ENCODE data around the gene FOXD2.

The FOXD2 gene

GRCh38 chr1:47407481-47407880 lies 30.4 kb upstream of the FOXD2 start:
- Mint-ChIP-seq H3K9me3 (no peaks in the 10 kb centered on the region), H3K36me3 (ENCODE audit: low read depth) (no peaks in the 10 kb centered on the region), H3K4me3 (no peak overlapping the region), H3K27me3 (ENCODE audit: low read depth) (peaks cover 17% of the 10 kb centered on the region), H3K27ac (no peak overlapping the region), H3K4me1 (ENCODE audit: low read depth) (no peaks in the 10 kb centered on the region)
- no peak for DNase-seq (ENCODE audit: low spot score)

- Mint-ChIP-seq H3K27ac (no peak overlapping the region), H3K9me3 (no peaks in the 10 kb centered on the region), H3K36me3 (ENCODE audit: low read depth) (no peaks in the 10 kb centered on the region), H3K4me1 (ENCODE audit: low read depth) (no peaks in the 10 kb centered on the region), H3K4me3 (no peak overlapping the region), H3K27me3 (ENCODE audit: low read depth) (peaks cover 27% of the 10 kb centered on the region)
- DNase-seq (ENCODE audit: low spot score), result no peak
Measured at GRCh38 chr1:47409311-47410067, 28.4 kb upstream of the FOXD2 start.

DNA sequence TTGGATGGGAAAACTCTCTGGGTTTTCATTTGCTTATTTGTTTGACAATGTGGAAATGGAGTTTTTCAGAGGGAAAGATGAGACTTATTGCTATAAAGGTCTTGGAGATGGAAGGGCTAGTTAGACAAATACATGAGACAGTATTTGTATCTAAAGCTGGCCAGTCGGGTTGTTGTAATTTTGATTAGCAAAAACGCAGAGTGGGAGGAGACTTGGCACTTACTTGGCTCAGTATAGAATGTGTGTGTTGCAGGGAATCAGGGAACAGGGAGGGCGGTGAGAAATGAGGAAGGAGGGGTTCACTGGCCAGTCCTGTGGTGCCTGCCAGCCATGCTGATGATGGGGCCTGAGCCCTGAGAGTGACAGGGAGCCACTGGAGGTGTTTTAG lies 27.8 kb upstream of the FOXD2 start:
- Mint-ChIP-seq H3K4me1 (ENCODE audit: low read depth) (no peaks in the 10 kb centered on the region), H3K27ac (no peak overlapping the region), H3K4me3 (no peak overlapping the region), H3K9me3 (no peaks in the 10 kb centered on the region), H3K36me3 (ENCODE audit: low read depth) (no peaks in the 10 kb centered on the region), H3K27me3 (ENCODE audit: low read depth) (peaks cover 29% of the 10 kb centered on the region)
- DNase-seq (ENCODE audit: low spot score), result no peak

DNA sequence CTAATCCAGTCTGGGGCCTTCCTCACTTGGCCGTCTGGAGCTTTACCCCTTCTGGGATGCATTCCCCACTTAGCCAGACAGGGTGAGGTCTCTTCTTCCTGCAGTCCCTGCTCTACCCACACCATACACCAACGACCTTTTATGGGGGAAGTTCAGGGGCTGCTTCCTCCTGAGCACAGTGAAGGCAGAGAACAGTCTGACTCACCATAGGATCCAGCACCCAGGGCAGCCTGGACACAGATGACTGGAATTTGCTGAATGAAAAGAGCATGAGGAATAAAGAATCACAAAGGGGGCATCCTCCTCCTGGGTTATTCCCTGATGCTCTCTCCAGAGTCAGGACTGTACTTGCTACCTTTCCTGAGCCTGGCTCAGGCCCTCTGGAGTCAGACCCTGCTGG lies 26.4 kb upstream of the FOXD2 start:
- H3K4me1 Mint-ChIP-seq (ENCODE audit: low read depth), result no peaks in the 10 kb centered on the region
- no peak overlapping the region for H3K4me3 Mint-ChIP-seq
- H3K9me3 Mint-ChIP-seq, result no peaks in the 10 kb centered on the region
- no peaks in the 10 kb centered on the region for H3K36me3 Mint-ChIP-seq (ENCODE audit: low read depth)
- no peak for DNase-seq (ENCODE audit: low spot score)
- no peak overlapping the region for H3K27ac Mint-ChIP-seq
- H3K27me3 Mint-ChIP-seq (ENCODE audit: low read depth), result peaks cover 34% of the 10 kb centered on the region

- Mint-ChIP-seq H3K4me3 (no peak overlapping the region), H3K36me3 (ENCODE audit: low read depth) (no peaks in the 10 kb centered on the region), H3K9me3 (no peaks in the 10 kb centered on the region), H3K27me3 (ENCODE audit: low read depth) (peaks cover 40% of the 10 kb centered on the region), H3K27ac (no peak overlapping the region), H3K4me1 (ENCODE audit: low read depth) (peaks cover 2% of the 10 kb centered on the region)
- no peak for DNase-seq (ENCODE audit: low spot score)
Measured at GRCh38 chr1:47412437-47412836, 25.4 kb upstream of the FOXD2 start.

GRCh38 chr1:47415728-47416318 lies 22.0 kb upstream of the FOXD2 start, which contains the start of gene FOXE3:
TSS of gene FOXE3 (plus strand) at chr1:47416285. CDS start at chr1:47416316, 31 bp downstream.
- no peak for DNase-seq (ENCODE audit: low spot score)
- Mint-ChIP-seq H3K27me3 (ENCODE audit: low read depth) (peaks cover 61% of the 10 kb centered on the region), H3K27ac (no peak within 1 kb of the TSS), H3K4me3 (peak within 1 kb of the TSS; percentile 55), H3K4me1 (ENCODE audit: low read depth) (peaks cover 2% of the 10 kb centered on the region), H3K9me3 (no peaks in the 10 kb centered on the region), H3K36me3 (ENCODE audit: low read depth) (peaks cover 2% of the 10 kb centered on the region)

DNA sequence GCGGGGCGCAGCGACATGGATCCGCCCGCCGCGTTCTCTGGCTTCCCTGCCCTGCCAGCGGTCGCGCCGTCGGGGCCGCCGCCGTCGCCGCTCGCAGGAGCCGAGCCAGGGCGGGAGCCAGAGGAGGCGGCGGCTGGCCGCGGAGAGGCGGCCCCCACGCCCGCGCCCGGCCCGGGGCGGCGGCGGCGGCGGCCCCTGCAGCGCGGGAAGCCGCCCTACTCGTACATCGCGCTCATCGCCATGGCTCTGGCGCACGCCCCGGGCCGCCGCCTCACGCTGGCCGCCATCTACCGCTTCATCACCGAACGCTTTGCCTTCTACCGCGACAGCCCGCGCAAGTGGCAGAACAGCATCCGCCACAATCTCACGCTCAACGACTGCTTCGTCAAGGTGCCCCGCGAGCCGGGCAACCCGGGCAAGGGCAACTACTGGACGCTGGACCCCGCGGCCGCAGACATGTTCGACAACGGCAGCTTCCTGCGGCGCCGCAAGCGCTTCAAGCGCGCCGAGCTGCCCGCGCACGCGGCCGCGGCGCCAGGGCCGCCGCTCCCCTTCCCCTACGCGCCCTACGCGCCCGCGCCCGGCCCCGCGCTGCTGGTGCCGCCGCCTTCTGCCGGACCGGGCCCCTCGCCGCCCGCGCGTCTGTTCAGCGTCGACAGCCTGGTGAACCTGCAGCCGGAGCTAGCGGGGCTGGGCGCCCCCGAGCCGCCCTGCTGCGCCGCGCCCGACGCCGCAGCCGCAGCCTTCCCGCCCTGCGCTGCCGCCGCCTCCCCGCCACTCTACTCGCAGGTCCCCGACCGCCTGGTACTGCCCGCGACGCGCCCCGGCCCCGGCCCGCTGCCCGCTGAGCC lies 21.3 kb upstream of the FOXD2 start:
- no peak for DNase-seq (ENCODE audit: low spot score)
- Mint-ChIP-seq H3K9me3 (no peaks in the 10 kb centered on the region), H3K4me3 (peak overlapping the region; percentile 55), H3K36me3 (ENCODE audit: low read depth) (peaks cover 2% of the 10 kb centered on the region), H3K27me3 (ENCODE audit: low read depth) (peaks cover 68% of the 10 kb centered on the region), H3K27ac (no peak overlapping the region), H3K4me1 (ENCODE audit: low read depth) (peaks cover 2% of the 10 kb centered on the region)

DNA sequence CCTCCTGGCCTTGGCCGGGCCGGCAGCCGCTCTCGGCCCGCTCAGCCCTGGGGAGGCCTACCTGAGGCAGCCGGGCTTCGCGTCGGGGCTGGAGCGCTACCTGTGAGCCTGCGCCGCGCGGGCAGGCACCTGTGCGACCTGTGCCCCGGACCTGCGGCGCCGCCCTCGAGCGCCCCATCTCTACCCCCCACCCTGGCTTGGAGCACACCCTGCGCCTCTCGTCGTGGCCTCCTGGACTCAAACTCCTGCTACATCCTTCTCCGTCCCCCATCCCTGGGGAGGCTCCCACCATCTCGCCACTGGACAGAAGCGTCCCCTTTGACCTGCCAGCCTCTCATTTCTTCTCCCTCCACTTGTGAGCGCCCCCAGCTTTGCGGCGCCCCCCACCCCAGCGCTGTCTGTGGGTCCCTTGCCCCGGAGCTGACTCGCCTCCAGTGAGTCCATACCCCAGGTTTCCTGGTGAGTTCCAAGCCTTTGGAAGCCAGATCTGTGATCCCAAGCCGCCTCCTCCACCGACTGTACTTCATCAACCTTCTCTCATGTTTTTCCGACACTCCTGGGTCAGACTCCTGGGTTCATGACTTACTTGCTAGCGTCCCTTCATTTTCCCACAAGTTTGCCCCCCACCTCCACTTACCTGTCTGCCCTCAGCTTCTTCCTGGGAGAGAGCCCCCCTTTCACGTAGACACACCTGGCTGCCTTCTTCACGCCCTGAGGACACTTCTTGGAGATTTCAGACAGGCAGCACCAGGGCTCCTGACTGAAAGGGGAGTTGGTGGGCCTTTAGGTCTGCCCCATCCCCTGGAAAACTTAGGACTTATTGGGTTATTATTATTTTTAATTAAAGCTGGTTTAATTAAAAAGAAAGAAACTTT lies 20.4 kb upstream of the FOXD2 start:
- peaks cover 2% of the 10 kb centered on the region for H3K36me3 Mint-ChIP-seq (ENCODE audit: low read depth)
- peaks cover 70% of the 10 kb centered on the region for H3K27me3 Mint-ChIP-seq (ENCODE audit: low read depth)
- H3K4me1 Mint-ChIP-seq (ENCODE audit: low read depth), result peaks cover 2% of the 10 kb centered on the region
- H3K4me3 Mint-ChIP-seq, result peak overlapping the region; percentile 37
- H3K9me3 Mint-ChIP-seq, result no peaks in the 10 kb centered on the region
- no peak overlapping the region for H3K27ac Mint-ChIP-seq
- no peak for DNase-seq (ENCODE audit: low spot score)

GRCh38 chr1:47418122-47418521 lies 19.7 kb upstream of the FOXD2 start:
- no peak for DNase-seq (ENCODE audit: low spot score)
- H3K9me3 Mint-ChIP-seq, result no peaks in the 10 kb centered on the region
- peaks cover 70% of the 10 kb centered on the region for H3K27me3 Mint-ChIP-seq (ENCODE audit: low read depth)
- no peak overlapping the region for H3K27ac Mint-ChIP-seq
- H3K36me3 Mint-ChIP-seq (ENCODE audit: low read depth), result peaks cover 2% of the 10 kb centered on the region
- no peak overlapping the region for H3K4me3 Mint-ChIP-seq
- H3K4me1 Mint-ChIP-seq (ENCODE audit: low read depth), result peaks cover 2% of the 10 kb centered on the region

- DNase-seq (ENCODE audit: low spot score), result no peak
- peaks cover 2% of the 10 kb centered on the region for H3K36me3 Mint-ChIP-seq (ENCODE audit: low read depth)
- no peak overlapping the region for H3K4me3 Mint-ChIP-seq
- H3K9me3 Mint-ChIP-seq, result no peaks in the 10 kb centered on the region
- peaks cover 2% of the 10 kb centered on the region for H3K4me1 Mint-ChIP-seq (ENCODE audit: low read depth)
- peaks cover 68% of the 10 kb centered on the region for H3K27me3 Mint-ChIP-seq (ENCODE audit: low read depth)
- H3K27ac Mint-ChIP-seq, result no peak overlapping the region
Measured at GRCh38 chr1:47418681-47419325, 19.0 kb upstream of the FOXD2 start.

DNA sequence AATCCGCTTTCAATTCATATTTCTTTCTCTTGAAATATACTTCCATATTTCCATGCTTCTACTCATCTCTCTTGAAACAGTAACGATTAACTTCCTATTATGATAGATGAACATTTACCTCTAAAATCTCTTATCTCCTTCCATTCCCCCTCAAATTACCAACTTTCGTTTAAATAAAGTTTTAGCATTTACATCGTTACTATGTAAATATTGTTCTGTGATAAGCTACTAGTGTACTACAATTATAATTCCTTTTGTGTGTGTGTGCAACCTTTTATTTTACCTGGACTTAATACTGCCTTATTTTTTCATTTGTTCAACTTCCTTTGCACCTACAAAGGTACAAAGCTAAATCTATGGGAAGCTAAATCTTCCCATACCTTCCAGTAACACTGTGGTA lies 17.3 kb upstream of the FOXD2 start:
- no peaks in the 10 kb centered on the region for H3K9me3 Mint-ChIP-seq
- no peak for DNase-seq (ENCODE audit: low spot score)
- peaks cover 2% of the 10 kb centered on the region for H3K4me1 Mint-ChIP-seq (ENCODE audit: low read depth)
- no peak overlapping the region for H3K4me3 Mint-ChIP-seq
- H3K36me3 Mint-ChIP-seq (ENCODE audit: low read depth), result peaks cover 2% of the 10 kb centered on the region
- H3K27ac Mint-ChIP-seq, result no peak overlapping the region
- H3K27me3 Mint-ChIP-seq (ENCODE audit: low read depth), result peaks cover 57% of the 10 kb centered on the region

- Mint-ChIP-seq H3K36me3 (ENCODE audit: low read depth) (no peaks in the 10 kb centered on the region), H3K4me1 (ENCODE audit: low read depth) (no peaks in the 10 kb centered on the region), H3K27me3 (ENCODE audit: low read depth) (peaks cover 31% of the 10 kb centered on the region), H3K27ac (no peak overlapping the region), H3K9me3 (no peaks in the 10 kb centered on the region), H3K4me3 (no peak overlapping the region)
- DNase-seq (ENCODE audit: low spot score), result no peak
Measured at GRCh38 chr1:47423872-47424271, 14.0 kb upstream of the FOXD2 start.

GRCh38 chr1:47424336-47424982 lies 13.4 kb upstream of the FOXD2 start:
- no peak overlapping the region for H3K27ac Mint-ChIP-seq
- H3K4me3 Mint-ChIP-seq, result no peak overlapping the region
- peaks cover 29% of the 10 kb centered on the region for H3K27me3 Mint-ChIP-seq (ENCODE audit: low read depth)
- DNase-seq (ENCODE audit: low spot score), result no peak
- no peaks in the 10 kb centered on the region for H3K4me1 Mint-ChIP-seq (ENCODE audit: low read depth)
- no peaks in the 10 kb centered on the region for H3K36me3 Mint-ChIP-seq (ENCODE audit: low read depth)
- no peaks in the 10 kb centered on the region for H3K9me3 Mint-ChIP-seq

Measured in T-helper 2 cell treated with Interferon-gamma antibody and Interleukin-4, amounts not matched to agents 5 μg/mL and 100 μg/mL, for 36 hours (primary cell).